ENCODE data around the gene TNFAIP1. TPM values are rescaled to one million over a fixed set of nuclear protein-coding genes. Genes with fewer than 3 reads are reported as not detected.

TNFAIP1 gene
- total and polyA plus RNA-seq, 2 of the 4 experiments (the other 2 are of a cell fraction) = 49.1 to 62.9 TPM

- TF ChIP-seq USF2 (IDR thresholded peaks at IDR 0.05; ENCODE audit: low read depth, low read length) = no peak
Measured at GRCh38 chr17:28320215-28321061, 15.1 kb upstream of the TNFAIP1 start (continued).

- ATAC-seq (ENCODE audit: low read depth) = no peak
Measured at GRCh38 chr17:28324267-28324745, 11.3 kb upstream of the TNFAIP1 start.

More at GRCh38 chr17:28324267-28324745, 11.3 kb upstream of the TNFAIP1 start:
- H3K4me1 ChIP-seq (ENCODE audit: control insufficient read depth, insufficient read depth, low read length) = peaks cover 7% of the 10 kb centered on the region; the same call in 1 of the 2 replicates
- H4K5ac ChIP-seq (ENCODE audit: low read depth, low read length) = no peak overlapping the region
- ChIA-PET POLR2A (ENCODE audit: unreplicated experiment) (no interaction called here), CTCF (no interaction called here)
- H4K8ac ChIP-seq (ENCODE audit: low read depth in 2 of 2, low read length in 2 of 2) = no peak overlapping the region
- no peak overlapping the region for H2AK9ac ChIP-seq (replicated peaks; ENCODE audit: low read depth, low read length, poor library complexity)
- intact Hi-C loops (cut with micrococcal nuclease) = loop anchor here (10.0 kb wide), 1 partner anchor 520 kb away; the partner anchor contains the start of gene NOS2
- WGBS, 2 experiments (ENCODE audit: extremely low coverage in 2 of 2, insufficient read length in 1 of 2) = no CpG with 5 or more reads among the region's 5 CpGs
- H2AFZ ChIP-seq (replicated peaks; ENCODE audit: low read length, poor library complexity) = no peak overlapping the region
- H3K56ac ChIP-seq (ENCODE audit: extremely low read depth, insufficient read depth, low read length) = no peak overlapping the region
- no peaks in the 10 kb centered on the region for H3K27me3 ChIP-seq (ENCODE audit: control insufficient read depth, insufficient read depth, low read length)
- H3K23ac ChIP-seq (ENCODE audit: low read depth, low read length) = no peak overlapping the region
- H2BK15ac ChIP-seq (ENCODE audit: low read depth, low read length) = no peak overlapping the region
- no peak overlapping the region for H3K27ac ChIP-seq (ENCODE audit: insufficient read depth, low read length)
- in situ Hi-C loops (cut with MboI; ENCODE audit: low sequenced_read_pairs) = loop anchor here (10.0 kb wide), 1 partner anchor 280 kb away; the partner anchor contains the start of gene NLK
- no peak overlapping the region for H3K4ac ChIP-seq (ENCODE audit: low read depth, low read length)
- no peak overlapping the region for H3K18ac ChIP-seq (ENCODE audit: low read depth, low read length)
- no peaks in the 10 kb centered on the region for H4K20me1 ChIP-seq (ENCODE audit: insufficient read depth, low read length)
- H2AK5ac ChIP-seq (ENCODE audit: low read depth, low read length) = no peak overlapping the region
- H3K36me3 ChIP-seq (ENCODE audit: control insufficient read depth, insufficient read depth, low read length) = peaks cover 14% of the 10 kb centered on the region
- no peak overlapping the region for H2BK20ac ChIP-seq (ENCODE audit: low read depth, low read length)
- H4K91ac ChIP-seq (ENCODE audit: insufficient read depth, low read depth, low read length) = no peak overlapping the region
- H3K4me3 ChIP-seq (ENCODE audit: insufficient read depth, low read depth, low read length) = no peak overlapping the region
- DNase-seq = no peak
- no peaks in the 10 kb centered on the region for H3K9me3 ChIP-seq (ENCODE audit: control insufficient read depth, insufficient read depth, low read length)
- no peak overlapping the region for H2BK5ac ChIP-seq (ENCODE audit: low read depth, low read length, poor library complexity, severe bottlenecking)
- TF ChIP-seq POLR2A (IDR thresholded peaks at IDR 0.05; ENCODE audit: low read depth, low read length) (no peak), USF2 (IDR thresholded peaks at IDR 0.05; ENCODE audit: low read depth, low read length) (no peak), CHD1 (IDR thresholded peaks at IDR 0.05; ENCODE audit: low read depth, low read length) (no peak), NFE2L2 (IDR thresholded peaks at IDR 0.05; ENCODE audit: low read depth, low read length) (no peak), SMC3 (IDR thresholded peaks at IDR 0.05; ENCODE audit: low read depth, low read length) (no peak), BHLHE40 (IDR thresholded peaks at IDR 0.05; ENCODE audit: low read depth, low read length) (no peak), CEBPB (IDR thresholded peaks at IDR 0.05; ENCODE audit: low read depth, low read length) (0 out of 2 replicates have a peak, but pooled peaks have one; percentile 38), MXI1 (IDR thresholded peaks at IDR 0.05; ENCODE audit: borderline replicate concordance, low read depth, low read length) (no peak)
- TF ChIP-seq, protein P1, sequence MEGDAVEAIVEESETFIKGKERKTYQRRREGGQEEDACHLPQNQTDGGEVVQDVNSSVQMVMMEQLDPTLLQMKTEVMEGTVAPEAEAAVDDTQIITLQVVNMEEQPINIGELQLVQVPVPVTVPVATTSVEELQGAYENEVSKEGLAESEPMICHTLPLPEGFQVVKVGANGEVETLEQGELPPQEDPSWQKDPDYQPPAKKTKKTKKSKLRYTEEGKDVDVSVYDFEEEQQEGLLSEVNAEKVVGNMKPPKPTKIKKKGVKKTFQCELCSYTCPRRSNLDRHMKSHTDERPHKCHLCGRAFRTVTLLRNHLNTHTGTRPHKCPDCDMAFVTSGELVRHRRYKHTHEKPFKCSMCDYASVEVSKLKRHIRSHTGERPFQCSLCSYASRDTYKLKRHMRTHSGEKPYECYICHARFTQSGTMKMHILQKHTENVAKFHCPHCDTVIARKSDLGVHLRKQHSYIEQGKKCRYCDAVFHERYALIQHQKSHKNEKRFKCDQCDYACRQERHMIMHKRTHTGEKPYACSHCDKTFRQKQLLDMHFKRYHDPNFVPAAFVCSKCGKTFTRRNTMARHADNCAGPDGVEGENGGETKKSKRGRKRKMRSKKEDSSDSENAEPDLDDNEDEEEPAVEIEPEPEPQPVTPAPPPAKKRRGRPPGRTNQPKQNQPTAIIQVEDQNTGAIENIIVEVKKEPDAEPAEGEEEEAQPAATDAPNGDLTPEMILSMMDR (conservative IDR thresholded peaks at IDR 0.05; ENCODE audit: low read depth, low read length) = no peak
- H3K79me1 ChIP-seq (ENCODE audit: low read depth in 1 of 2, low read length in 2 of 2) = peaks cover 30 to 38% of the 10 kb centered on the region in 2 experiments; a peak in 3 of 4 replicates
- BruUV-seq (replicated peaks) = no TSS peak
- H3K9me1 ChIP-seq (ENCODE audit: insufficient read depth, low read length) = no peaks in the 10 kb centered on the region; the same call in 1 of the 2 replicates
- H3K4me2 ChIP-seq (ENCODE audit: low read depth, low read length) = no peak overlapping the region
- dilution Hi-C loops (cut with HindIII; ENCODE audit: low sequenced_read_pairs, unreplicated experiment) = no loop called here
- no peak overlapping the region for H3K14ac ChIP-seq (replicated peaks; ENCODE audit: low read depth, low read length)
- no peak overlapping the region for H3K9ac ChIP-seq (ENCODE audit: low read depth, low read length)
- H2BK120ac ChIP-seq (ENCODE audit: low read depth, low read length) = no peak overlapping the region

All from IMR-90 (cell line).